ENCODE data around the gene RNF38.
"Not testable (repeated sequence)": the region's sequence is repeated elsewhere in the genome, so short reads cannot be mapped to it uniquely, and the experiment has no call there.

DNA sequence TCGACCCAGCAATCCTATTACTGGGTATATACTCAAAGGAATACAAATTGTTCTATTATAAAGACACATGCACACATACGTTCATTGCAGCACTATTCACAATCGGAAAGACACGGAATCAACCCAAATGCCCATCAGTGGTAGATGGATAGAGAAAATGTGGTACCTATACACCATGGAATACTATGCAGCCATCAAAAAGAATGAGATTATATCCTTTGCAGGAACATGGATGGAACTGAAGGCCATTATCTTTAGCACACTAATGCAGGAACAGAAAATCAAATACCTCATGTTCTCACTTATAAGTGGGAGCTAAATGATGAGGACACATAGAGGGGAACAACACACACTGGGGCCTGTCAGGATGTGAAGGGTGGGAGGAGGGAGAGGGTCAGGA is 78.2 kb downstream of the RNF38 start:
- TF ChIP-seq, protein P1, sequence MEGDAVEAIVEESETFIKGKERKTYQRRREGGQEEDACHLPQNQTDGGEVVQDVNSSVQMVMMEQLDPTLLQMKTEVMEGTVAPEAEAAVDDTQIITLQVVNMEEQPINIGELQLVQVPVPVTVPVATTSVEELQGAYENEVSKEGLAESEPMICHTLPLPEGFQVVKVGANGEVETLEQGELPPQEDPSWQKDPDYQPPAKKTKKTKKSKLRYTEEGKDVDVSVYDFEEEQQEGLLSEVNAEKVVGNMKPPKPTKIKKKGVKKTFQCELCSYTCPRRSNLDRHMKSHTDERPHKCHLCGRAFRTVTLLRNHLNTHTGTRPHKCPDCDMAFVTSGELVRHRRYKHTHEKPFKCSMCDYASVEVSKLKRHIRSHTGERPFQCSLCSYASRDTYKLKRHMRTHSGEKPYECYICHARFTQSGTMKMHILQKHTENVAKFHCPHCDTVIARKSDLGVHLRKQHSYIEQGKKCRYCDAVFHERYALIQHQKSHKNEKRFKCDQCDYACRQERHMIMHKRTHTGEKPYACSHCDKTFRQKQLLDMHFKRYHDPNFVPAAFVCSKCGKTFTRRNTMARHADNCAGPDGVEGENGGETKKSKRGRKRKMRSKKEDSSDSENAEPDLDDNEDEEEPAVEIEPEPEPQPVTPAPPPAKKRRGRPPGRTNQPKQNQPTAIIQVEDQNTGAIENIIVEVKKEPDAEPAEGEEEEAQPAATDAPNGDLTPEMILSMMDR (IDR thresholded peaks at IDR 0.05; ENCODE audit: low read depth, low read length, poor library complexity, severe bottlenecking): not testable (repeated sequence)
- TF ChIP-seq EZH2phosphoT487 (IDR thresholded peaks at IDR 0.05; ENCODE audit: borderline replicate concordance, low read length): not testable (repeated sequence)

All from DOHH2 (cell line).